Activated effector memory CD4-positive, alpha-beta T cell treated with anti-CD3 and anti-CD28 coated beads, Interleukin-2, amount 50 U/mL, for 16 hours (primary cell): Measurements from ENCODE around the gene CARMIL3.

Experiments used
- DNase-seq: peaks from one replicate; pipeline ENCODE4 v3.0.0-alpha.2; 2020

Gene CARMIL3

DNA sequence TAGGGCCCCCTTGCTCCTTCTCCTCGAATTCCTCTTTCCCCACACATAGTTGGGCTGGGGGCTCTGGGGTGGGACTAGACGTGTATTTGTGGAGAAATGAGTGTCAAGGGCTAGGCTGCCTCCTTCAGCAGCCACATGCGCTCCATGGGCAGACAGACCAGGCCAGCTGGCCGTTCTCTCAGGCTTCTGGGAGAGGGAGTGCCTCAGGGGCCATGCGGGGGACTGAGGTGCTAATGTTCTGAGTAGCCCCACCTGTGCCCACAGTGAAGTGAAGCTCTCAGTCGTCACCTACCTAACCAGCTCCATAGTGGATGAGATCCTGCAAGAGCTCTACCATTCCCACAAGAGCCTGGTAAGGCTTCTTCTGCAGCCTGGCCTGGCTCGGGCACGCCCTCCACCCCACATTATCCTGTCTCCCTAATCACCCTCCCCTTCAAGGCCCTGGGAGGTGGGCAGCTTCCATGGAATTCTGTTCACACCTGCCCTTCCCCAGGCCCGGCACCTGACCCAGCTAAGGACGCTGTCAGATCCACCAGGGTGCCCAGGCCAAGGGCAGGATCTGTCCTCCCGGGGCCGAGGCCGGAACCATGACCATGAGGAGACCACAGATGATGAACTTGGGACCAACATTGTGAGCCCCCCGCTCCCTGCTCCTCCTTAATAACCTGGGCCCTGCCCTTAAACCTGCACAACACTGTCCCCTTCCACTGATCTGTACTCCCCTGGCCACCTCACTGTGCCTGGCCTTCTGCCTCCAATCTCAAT is 10.6 kb downstream of the CARMIL3 start:
- DNase-seq, result no peak

GRCh38 chr14:24063263-24063836 is 11.5 kb downstream of the CARMIL3 start:
- DNase-seq, result no peak

DNA sequence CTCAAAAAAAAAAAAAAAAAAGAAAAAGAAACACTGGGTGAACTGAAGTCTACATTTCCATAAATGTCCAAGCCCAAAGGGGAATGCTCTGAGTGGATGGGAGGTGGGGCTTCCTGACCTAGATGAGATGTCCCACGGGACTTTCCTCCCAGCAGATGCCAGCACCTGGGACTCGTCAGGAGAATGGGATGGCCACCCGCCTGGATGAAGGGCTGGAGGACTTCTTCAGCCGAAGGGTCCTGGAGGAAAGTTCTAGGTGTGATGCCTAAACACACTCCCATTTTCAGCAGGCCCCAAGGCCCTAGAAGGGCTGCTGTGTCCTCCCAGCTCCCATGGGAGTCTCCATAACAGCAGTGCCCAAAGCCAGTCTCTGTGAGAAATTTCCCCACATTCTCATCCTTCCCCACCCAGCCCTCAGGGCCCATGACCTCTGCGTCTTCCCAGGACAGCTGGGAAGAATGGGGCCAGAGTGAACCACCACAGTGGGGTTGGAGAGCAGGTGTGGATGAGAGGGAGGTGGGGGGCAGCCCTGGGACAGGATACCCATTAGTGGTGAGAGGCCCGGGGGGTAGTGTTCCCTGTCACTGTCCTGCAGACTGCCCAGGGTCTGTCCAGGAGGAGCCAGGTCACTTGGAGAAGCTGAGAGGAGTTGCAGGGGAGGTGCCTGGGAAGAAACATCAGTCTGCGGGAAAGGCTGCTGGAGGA is 12.4 kb downstream of the CARMIL3 start:
- no peak for DNase-seq

- no peak for DNase-seq
These were observed 13.0 kb downstream of the CARMIL3 start for GRCh38 chr14:24064856-24065255.

- no peak for DNase-seq
These were observed 13.6 kb downstream of the CARMIL3 start for GRCh38 chr14:24065408-24065807.

DNA sequence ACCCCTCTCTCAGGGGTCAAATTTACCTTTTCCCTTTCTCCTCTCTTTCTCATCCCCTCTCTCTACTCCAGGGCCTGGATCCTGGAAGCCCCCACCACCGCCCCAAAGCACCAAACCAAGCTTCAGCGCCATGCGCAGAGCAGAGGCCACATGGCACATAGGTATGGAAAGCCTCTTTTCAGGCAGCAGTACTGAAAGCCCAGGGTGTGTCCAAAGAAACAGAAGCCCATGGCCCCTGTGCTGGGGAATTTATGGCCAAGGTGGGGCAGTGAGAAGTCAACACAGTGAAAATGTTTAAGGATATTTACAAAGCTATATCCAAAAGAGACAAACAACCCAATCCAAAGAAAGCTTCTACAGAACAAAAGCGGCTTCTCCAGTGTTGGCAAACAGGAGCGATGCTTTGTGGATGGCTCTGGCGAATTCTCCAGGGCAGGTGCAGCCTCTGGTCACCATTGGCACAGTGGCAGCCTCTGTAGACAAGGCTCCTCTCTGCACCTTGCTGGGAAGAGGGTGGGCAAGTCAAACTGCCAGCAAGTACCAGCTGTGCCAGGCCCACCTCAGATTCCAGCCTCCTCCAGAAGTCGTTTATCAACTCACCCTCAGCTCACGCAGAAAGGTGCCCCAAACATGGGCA is 14.8 kb downstream of the CARMIL3 start:
- DNase-seq, result no peak

DNA sequence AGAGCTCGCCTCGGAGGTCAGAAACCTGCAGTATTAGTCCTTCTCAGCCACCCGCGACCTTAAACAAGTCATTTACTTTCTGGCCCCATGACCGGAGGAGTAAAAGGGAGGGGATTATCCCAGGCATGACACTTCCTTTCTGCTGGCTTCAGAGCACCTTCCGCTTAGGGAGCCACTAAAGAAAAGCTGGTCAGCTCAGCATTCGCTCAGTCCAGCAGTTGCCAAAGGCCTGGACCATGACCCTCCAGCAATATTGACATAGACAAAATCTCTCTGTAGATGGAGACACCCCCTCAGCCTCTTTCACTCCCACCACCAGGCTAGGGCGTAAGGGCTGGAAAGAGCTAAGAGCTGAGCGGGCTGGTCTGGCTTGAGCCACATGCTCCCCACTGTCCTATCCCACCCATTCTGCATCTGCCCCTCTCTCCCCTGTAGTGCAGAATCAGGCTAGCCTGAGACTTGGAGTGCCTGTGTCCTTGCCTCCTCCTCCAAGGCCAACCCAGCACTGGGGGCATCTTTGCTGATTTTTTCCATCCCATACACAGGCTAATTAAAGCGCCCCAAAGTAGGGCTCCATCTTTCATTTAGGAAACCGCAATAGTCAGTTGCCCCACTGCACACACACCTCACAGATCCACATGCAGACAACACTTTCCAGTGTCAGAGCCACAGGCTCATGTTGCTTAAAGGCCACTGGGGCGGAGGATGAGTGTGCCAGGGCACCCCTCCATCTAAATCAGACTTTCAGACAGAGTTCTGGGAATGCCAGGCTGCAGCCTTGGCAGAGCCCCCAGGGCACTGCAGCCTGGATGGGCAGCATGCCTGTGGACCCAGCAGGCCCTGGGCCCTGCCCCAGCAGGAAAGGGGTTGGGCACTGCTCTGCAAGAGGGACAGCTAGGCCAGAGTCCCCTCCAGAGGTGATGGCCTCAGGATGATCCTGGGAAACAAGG is 15.6 kb downstream of the CARMIL3 start:
- DNase-seq, result no peak

DNA sequence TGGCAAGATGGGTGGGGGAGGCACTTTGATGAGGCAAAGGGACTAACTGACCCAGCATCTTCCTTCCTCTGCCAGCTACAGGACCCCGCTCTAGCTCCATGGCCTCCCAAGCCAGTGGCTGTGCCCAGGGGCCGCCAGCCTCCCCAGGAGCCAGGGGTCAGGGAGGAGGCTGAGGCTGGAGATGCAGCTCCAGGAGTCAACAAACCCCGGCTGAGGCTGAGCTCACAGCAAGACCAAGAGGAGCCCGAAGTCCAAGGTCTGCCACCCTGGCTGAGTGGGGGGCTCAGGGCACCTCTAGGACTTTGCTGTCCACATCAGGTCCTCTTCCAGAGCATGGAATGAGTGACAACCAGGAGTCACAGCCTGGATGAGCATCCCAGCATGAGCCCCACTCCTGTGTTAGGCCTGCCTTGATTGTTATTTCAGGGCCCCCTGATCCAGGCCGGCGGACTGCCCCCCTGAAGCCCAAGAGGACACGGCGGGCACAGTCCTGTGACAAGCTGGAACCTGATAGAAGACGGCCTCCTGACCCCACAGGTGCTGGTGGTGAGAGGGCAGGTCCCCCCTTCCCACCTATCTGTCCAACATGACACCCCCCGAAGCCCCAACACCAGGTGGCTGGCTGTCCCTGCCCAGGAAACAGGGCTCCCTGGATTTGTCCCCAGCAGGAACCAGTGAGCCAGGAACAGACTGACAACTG is 17.1 kb downstream of the CARMIL3 start:
- DNase-seq, result no peak

- no peak for DNase-seq
These were observed 17.6 kb downstream of the CARMIL3 start for GRCh38 chr14:24069411-24069735.

DNA sequence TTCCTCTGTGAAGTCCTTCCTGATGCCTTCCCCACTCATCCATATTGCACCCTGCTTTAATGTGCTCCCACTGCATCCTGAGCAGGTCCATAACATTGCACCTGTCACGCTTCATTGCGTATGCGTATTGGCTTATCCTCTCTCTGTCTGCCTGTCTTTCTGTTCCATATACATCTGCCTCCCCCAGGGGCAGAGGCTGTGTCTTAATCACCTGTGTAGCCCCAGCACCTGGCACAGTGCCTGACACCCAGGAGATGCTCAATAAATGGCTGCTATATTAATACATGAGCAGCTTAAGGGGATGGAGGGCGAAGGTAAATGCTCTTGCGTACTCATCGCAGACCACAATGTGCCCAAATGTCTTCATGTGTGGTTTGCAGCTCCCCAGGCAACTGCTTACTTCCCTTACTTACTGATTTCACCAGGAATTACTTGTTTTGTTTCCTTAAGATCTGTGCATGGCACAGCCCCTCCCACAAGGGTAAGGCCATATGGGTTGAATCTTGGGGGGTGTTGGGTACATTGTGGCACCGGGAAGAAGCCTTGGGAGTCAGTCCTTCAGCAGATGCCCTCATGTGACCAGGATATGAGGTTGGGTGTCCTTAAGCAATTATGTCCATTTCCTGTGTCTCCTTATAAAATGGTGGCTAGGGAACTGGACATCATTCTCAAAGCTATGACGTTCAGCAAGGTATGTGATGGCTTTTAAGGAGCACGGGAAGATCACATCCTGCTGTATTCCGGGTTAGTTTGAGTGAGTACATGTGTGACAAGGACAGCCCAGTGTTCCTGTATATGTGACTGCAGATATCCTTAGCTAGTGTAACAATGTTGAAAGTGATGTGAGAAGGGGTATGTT is 18.7 kb downstream of the CARMIL3 start:
- no peak for DNase-seq

DNA sequence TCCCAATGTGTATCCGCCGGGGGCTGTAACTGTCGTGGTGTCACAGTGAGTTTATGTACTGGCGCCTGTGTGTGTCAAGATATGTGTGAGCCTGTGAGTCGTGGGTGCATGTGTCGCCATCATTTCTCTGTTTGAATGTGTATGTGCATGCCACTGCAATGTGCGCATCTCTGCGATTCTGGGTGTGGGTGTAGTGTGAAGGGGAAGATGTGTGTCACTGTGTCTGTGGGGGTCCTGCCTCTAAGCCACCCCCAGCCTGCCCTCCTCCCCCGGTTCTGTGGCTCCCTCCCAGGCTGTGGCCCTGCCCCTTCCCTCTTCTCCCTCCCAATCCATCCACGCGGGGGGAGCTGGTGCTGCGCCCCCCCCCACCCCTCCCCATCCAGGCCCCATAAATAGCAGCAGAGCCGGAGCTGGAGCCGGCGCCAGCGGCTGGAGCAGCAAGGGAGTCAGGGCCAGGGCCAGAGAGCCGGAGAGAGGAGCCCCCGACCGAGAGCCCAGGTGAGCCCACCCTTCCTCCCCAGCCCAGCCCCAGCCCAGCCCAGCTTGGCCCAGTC is 19.4 kb downstream of the CARMIL3 start, which contains the start of gene CPNE6:
Gene CPNE6, plus strand, starts transcription at position 419 of the 554 bp plus-strand sequence. CDS start 1,375 bp downstream, outside the sequence.
- DNase-seq, result peak; percentile 70

- DNase-seq, result no peak
These were observed 20.1 kb downstream of the CARMIL3 start for GRCh38 chr14:24071836-24072430.

- no peak for DNase-seq
These were observed 20.6 kb downstream of the CARMIL3 start for GRCh38 chr14:24072436-24072835.

- no peak for DNase-seq
These were observed 21.4 kb downstream of the CARMIL3 start for GRCh38 chr14:24072881-24073877.

DNA sequence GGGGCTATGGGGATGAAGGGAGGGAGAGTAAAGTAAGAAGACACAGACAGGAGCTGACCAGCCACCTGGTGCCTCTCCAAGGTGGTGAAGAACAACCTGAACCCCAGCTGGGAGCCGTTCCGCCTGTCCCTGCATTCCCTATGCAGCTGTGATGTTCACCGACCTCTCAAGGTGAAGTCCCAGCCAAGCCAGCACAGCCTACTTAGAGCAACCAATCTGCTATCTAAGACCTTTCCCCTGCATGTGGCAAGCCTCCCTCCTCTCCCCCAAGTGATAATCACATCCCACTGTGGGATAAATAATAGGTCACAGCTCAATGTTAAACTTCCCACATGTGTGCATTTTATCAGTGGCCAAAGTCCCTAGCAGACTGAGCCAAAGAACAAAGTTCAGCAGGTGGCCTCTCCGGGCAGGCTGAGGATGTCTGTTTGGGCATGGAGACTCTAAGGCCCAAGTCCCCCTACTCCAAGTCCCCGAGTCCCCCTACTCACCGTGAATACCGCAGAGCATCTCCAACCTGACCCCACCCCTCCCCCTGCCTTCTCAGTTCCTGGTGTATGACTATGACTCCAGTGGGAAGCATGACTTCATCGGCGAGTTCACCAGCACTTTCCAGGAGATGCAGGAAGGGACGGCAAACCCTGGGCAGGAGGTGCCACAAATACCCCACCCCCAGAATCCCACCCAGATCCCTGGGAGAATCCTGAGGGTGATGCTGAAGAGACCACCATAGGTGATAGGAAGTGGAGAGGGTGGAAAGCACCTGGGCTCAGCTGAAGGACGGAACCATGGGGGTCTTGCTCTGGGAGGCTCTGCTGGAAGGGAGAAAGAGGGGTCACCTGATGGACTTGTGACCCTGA is 23.0 kb downstream of the CARMIL3 start:
- DNase-seq, result no peak

GRCh38 chr14:24075485-24076301 is 23.9 kb downstream of the CARMIL3 start:
- no peak for DNase-seq

DNA sequence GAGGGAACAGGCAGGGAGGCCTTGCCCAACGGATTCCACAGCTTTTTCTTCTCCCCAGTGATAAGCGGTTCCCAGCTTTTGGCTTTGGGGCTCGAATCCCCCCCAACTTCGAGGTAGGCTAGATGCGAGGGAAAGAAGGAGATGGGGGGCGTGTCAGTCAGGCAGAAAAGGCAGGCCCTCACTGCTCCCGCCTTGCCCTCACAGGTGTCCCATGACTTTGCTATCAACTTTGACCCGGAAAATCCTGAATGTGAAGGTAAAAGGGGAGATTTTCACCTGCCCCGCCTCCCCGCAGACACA is 24.4 kb downstream of the CARMIL3 start:
- no peak for DNase-seq
